Activated naive CD4-positive, alpha-beta T cell treated with anti-CD3 and anti-CD28 coated beads, Interleukin-2, amount 50 U/mL, for 16 hours (primary cell): Measurements from ENCODE around the gene PIK3R3.

Experiments
- DNase-seq: peaks from one replicate; pipeline ENCODE4 v3.0.0-alpha.2; 2020

Gene PIK3R3

DNA sequence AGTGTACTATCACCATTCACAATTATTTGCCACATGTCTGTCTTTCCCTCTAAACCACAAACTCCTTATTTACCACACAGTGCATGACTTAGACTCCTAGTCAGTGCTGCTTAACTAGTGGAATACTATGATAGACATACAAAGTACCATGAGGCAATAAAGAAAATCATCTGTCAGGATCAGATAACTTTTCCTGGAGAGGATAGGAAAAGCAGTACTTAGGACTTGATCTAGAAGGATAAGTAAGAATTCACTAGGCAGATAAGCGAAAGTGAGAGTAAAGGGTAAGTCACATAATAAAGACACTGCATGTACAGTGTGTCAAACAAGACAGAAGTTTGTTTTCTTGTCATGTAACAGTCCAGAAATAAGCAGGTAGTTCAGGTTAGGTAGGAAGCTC, 21.3 kb upstream of the PIK3R3 start:
- no peak for DNase-seq

DNA sequence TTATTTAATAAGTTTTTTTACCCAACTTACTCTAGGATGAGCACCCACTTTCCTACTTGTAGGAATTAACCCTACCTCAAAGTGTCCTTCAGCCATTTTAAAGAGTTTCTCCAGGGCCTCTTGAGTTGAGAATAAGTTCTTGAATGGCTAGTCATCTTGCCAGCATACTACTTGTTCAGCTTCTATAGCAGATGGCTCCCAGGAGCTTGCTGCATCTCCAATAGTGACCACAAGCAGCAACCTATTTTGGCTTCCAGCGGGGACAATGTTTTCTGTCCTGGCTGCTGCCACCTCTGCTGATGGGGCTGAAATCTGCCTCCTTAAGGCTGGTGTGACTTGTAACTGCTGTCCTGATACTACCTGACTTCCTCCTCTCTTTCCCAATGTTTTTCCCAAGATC, 20.8 kb upstream of the PIK3R3 start:
- no peak for DNase-seq

DNA sequence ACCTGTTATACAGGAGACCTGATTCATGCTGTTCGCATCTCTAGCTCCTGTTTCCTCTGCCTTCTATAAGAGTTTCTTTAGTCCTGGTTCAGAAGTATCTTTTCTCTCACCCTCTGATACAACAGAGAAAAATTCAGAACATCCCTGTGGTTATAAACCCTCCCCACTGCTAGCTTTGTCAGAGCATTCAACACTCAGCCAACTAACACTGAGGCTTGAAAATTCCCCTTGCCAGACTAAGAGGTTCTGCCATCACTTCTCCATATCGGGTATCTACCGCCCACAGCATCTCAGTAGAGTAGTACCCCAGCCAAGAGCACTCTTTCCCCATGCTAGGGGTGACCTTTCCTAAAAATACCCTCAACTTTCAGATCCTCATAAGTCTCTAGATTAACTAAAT, 19.6 kb upstream of the PIK3R3 start:
- no peak for DNase-seq

DNA sequence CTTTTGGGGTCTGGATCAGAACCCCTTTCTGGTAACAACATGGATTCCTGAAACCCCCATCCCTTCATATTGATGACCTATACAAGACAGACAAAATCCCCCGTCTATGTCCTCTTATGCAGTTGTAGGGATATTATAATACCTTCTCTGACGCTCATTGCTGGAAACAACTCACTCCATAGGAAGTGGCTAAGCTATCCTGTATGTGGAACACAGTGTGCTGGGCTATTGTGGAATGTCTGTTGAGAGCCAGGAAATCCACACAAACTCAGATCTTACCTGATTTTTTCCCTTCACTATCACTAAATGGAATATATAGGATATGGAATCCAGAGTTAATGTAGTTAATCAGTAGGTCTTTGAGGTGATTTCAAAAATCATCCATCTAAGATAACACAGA, 17.7 kb upstream of the PIK3R3 start:
- no peak for DNase-seq

- DNase-seq: no peak
These were observed 15.9 kb upstream of the PIK3R3 start for GRCh38 chr1:46148318-46148717.

- DNase-seq: no peak
These were observed 5.5 kb upstream of the PIK3R3 start for GRCh38 chr1:46137916-46138315.

GRCh38 chr1:46136711-46137110, 4.3 kb upstream of the PIK3R3 start:
- DNase-seq: no peak

DNA sequence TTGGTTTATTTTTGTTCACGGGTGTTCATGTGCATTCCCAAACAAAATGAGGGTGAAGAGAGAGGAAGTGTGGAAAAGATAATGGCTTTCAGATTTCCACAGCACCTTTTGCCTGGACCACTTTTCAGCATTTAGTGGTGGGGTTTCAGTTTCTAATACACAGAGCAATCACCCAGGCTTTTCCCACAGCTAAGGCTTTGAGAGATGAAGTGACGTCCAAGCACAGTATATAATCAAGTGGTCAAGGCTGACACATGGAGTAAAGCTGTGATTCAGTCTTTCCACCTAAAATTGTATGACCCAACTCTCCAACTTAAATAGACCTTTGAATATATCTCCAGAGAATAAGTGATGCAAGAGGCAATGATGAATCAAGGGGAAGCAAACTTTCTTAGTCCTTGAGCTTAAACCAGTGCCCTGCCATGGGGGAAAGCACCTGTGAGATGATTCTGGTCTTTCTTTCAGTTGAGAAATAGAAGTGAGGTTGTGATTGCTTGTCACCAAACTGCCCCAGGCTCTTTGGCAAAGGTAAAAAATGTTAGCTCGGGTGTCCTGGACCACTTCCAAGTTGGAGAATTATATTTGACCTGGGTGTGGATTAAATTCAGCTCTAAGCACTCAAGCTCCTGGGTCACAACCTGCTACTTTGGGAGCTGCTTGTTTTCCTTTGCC, 2.4 kb upstream of the PIK3R3 start:
- no peak for DNase-seq

- DNase-seq: no peak
These were observed 1.4 kb upstream of the PIK3R3 start for GRCh38 chr1:46133781-46134350.

- DNase-seq: no peak
These were observed 791 bp upstream of the PIK3R3 start for GRCh38 chr1:46133181-46133658.

DNA sequence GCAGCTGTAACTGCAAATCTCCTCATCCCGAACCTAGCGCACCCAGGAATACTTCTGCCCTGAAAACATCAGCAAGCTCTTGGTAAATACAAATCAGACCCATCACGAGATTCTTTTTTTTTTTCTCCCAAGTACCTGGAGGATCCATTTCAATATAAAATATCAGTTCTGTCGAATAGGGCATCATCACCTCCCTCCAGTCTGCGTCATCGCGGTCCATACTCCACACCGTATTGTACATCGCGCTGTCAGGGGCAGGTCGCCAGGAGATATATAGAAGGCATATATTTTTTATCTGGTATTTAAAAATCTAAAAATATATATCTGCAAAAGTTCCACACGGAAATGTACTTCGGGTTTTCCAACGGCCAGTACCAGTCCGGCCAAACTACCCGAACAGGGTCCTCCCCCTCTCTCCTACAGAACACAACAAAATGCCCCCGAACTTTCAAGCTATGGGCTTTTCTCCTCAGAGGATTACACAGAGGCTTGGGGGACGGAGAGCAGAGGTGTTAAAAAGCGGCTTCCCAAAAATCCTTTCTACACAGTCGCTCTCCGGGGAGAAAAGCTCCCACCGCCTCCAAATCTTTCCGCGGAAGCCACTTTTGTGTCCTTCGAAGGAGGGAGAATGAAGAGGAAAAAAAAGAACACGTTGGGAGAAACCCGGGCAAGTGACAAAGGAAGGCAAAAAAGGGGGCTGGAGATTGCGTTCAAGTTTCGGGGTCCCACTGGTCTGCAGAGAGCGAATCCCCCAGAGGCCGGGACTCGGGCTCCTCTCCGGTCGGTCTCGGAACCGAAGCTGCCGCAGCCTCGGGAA, 509 bp downstream of the PIK3R3 start:
- DNase-seq: peak; percentile 28

- no peak for DNase-seq
These were observed 1.3 kb downstream of the PIK3R3 start for GRCh38 chr1:46131093-46131492.

- DNase-seq: no peak
These were observed 1.8 kb downstream of the PIK3R3 start for GRCh38 chr1:46130606-46131005.

DNA sequence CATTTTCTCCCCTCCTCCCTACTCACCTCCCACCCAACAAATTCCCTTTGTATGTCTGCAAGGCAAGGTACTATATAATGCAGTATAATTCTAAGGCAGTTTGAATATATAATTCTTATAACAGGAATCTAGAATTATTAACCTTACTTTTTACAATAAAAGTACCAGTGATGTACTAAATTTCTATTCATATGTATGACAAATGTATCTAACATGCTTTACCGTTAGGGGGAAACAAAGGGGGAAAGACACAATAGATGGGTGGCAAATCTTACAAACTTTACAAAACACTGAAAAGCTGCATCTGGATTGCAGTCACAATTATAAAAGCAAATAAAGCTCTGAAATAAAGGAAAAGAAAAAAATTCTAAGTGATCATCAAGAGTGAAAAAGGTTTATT, 2.3 kb downstream of the PIK3R3 start:
- no peak for DNase-seq

DNA sequence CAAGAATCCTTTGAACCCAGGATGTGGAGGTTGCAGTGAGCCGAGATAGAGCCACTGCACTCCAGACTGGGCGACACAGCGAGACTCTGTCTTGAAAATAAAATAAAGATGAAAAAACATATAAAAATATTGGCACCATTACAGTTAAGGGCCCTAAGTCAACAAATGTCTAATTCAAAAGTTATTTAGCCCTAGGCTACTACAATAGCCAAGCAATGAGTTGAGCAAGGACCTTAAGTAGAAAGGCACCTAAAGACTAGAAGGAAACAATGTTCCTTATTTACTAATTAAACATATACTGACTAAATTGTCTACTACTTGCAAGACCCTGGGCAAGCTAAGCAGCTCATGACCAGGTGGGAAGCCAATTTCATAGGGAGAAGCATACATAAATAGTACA, 4.1 kb downstream of the PIK3R3 start:
- no peak for DNase-seq

DNA sequence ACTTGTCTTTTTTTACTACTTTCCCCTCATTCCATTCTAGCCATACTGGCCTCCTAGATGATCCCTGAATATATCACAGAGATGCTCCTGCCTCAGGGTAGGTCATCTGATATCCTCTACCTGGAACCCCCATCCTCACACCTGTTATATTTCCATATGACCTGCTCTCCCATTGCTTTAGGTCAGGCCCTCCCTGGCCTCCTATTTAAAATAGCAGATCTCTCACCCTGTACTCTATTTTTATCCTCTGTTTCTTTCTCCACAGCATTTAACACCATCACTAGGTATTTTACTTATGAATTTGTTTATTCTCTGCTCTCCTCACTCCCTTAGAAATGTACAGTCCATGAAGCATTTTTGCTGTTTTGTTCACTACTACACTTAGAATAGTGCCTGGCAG, 13.6 kb downstream of the PIK3R3 start:
- no peak for DNase-seq

- no peak for DNase-seq
These were observed 14.5 kb downstream of the PIK3R3 start for GRCh38 chr1:46117810-46118494.

DNA sequence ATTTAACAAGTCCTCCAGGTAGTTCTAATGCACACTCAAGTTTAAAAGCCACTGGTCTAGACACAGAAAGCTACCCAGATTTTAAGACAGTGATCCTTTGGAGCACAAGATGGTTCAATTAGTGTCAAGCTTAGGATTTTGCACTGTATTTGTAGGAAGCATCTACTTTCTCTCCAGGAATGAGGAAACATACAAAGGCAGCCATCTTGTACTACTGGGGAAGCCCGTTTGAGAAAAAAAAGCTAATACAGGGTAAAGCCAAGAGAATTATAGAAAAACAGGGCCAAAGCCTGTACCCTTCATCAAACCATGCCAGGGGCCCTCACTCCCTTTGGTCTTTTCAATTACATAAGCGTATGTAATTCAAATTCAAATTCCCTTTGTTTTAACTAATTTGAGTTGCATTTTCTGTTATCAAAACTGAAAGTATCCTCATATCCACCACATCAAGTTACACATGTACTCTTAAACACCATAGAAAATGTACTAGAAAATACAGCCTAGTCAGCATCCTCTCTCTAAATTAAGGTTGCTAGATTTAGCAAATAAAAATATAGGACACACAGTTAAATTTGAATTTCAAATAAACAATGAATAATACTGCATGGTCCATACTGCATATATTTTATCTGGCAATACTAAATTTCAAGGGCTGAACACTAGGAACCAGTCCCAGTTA, 17.4 kb downstream of the PIK3R3 start:
- no peak for DNase-seq

GRCh38 chr1:46113948-46114347, 18.5 kb downstream of the PIK3R3 start:
- no peak for DNase-seq

GRCh38 chr1:46112108-46112507, 20.3 kb downstream of the PIK3R3 start:
- DNase-seq: no peak

DNA sequence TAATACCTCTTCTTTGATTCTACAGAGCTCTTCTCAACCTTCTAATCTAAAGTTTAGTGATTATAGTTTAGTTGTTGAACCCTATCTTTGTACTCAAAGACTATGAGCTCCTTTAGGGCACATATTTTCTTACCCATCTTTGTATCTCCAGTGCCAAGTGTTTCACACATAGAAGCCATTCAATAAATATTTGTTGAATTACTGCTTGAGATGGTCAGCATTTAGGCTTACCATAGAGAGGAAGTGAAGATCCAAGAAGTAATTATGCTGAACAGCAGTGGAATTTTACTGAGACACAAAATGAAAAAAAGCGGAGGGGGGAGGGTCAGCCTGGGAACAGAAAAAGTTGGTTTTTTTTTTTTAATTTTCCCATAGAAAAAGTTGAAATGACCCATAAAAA, 21.9 kb downstream of the PIK3R3 start:
- DNase-seq: no peak

- no peak for DNase-seq
These were observed 29.5 kb downstream of the PIK3R3 start for GRCh38 chr1:46102769-46103476.
